AG09309 (cell line): Measurements from ENCODE around the gene BTBD19.

Experiments
- DNase-seq: peaks from one replicate; pipeline ENCODE4 v3.0.0-alpha.2; 2010; ENCODE audit warnings: low read depth
- H3K4me3 ChIP-seq: 2 replicates; pipeline ENCODE4 v1.5.1; 2011; ENCODE audit warnings: mild to moderate bottlenecking, low read depth, low read length, moderate library complexity; ENCODE audit not compliant: control insufficient read depth
- TF ChIP-seq, protein P1 (sequence below): IDR thresholded peaks from 2 replicates; pipeline ENCODE4 v1.5.1; 2011; ENCODE audit warnings: mild to moderate bottlenecking, low read depth, low read length, inconsistent platforms; ENCODE audit not compliant: insufficient read depth, control insufficient read depth; ENCODE audit errors: missing control alignments

BTBD19 gene

DNA sequence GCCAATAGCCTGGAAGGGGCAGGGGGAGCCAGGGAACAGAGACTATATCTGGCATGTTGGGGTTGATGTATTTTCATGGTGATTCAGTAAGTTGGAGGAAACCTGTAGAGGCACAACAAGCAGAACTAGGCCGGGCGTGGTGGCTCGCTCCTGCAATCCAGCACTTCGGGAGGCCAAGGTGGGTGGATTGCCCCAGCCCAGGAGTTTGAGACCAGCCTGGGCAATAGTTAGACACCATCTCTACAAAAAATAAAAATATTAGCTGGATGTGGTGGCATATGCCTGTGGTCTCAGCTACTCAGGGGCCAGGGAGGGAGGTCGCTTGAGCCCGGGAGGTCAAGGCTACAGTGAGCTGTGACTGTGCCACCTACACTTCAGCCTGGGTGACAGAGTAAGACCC is 44.9 kb downstream of the BTBD19 start:
- TF ChIP-seq, protein P1, sequence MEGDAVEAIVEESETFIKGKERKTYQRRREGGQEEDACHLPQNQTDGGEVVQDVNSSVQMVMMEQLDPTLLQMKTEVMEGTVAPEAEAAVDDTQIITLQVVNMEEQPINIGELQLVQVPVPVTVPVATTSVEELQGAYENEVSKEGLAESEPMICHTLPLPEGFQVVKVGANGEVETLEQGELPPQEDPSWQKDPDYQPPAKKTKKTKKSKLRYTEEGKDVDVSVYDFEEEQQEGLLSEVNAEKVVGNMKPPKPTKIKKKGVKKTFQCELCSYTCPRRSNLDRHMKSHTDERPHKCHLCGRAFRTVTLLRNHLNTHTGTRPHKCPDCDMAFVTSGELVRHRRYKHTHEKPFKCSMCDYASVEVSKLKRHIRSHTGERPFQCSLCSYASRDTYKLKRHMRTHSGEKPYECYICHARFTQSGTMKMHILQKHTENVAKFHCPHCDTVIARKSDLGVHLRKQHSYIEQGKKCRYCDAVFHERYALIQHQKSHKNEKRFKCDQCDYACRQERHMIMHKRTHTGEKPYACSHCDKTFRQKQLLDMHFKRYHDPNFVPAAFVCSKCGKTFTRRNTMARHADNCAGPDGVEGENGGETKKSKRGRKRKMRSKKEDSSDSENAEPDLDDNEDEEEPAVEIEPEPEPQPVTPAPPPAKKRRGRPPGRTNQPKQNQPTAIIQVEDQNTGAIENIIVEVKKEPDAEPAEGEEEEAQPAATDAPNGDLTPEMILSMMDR, result no peak
- DNase-seq, result no peak
- no peak overlapping the region for H3K4me3 ChIP-seq

DNA sequence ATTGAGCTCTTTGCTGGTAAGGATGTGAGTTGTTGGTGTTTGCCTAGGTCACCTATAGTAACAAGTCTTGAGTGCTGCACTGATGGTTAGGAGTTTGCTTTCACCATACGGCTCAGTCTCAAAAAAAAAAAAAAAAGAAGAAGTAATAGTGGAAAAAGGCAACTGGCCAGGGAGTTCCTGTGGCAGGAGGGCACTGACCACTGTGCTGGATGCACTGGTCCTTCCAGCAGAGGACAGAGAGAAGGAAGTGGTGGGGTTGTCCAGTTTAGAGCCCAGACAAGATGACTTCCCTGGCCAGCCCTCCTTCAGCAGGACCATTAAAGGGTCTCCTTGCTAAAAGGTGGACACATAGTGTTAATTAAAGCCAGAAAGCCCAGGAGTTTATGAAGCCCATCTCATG is 46.6 kb downstream of the BTBD19 start:
- H3K4me3 ChIP-seq, result no peak overlapping the region
- no peak for DNase-seq
- TF ChIP-seq, protein P1, result no peak

DNA sequence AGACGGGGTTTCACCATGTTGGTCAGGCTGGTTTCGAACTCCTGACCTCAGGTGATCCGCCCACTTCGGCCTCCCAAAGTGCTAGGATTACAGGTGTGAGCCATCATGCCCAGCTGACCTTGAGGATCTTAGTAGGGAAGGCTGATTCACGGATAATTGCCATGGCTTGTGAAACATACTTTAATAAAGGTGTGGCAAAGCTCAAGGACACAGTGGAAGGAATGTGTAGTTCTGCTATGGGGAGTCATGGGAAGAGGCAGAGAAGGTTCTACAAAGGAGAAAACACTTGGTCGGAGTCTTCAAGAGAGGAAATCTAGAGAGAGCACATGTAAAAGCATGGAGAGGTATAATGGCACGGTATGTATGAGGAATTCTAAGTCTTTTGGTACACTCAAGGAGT is 47.4 kb downstream of the BTBD19 start:
- TF ChIP-seq, protein P1, result no peak
- no peak for DNase-seq
- no peak overlapping the region for H3K4me3 ChIP-seq

DNA sequence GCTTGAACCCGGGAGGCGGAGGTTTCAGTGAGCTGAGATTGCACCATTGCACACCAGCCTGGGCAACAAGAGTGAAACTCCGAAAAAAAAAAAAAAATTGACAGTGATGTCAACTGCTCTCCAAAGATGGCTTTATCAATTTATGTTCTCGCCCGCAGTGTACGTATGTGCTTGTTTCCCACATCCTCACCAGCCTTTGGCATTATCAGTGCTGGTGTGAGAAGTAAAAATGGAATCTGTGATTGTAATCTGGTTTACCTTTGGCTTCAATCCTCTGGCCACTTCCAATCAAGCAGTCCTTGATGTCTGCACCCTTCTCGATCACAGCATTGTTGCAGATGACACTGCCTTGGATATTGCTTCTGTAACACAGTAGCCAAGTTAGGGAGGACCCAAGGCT is 49.1 kb downstream of the BTBD19 start:
- no peak for DNase-seq
- TF ChIP-seq, protein P1, result no peak
- H3K4me3 ChIP-seq, result no peak overlapping the region

DNA sequence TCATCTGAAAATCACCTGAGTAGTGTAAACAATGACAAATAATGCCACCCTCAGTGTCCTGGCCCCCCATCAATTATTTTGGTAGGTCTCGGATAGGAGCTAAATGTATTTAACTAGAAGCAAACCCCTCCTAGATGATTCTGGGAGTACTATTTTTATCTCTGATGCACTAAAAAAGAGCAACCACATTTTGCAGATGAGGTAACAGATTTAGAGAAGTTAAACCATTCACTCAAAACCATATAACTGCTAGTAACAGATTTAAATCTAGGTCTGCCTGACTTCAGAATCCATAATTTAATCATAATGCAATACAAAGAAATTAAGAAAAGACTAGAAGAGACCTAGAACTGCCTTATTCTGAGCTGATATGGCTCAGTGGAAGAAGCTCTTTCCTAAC is 52.0 kb downstream of the BTBD19 start:
- DNase-seq, result no peak
- TF ChIP-seq, protein P1, result no peak
- H3K4me3 ChIP-seq, result no peak overlapping the region

DNA sequence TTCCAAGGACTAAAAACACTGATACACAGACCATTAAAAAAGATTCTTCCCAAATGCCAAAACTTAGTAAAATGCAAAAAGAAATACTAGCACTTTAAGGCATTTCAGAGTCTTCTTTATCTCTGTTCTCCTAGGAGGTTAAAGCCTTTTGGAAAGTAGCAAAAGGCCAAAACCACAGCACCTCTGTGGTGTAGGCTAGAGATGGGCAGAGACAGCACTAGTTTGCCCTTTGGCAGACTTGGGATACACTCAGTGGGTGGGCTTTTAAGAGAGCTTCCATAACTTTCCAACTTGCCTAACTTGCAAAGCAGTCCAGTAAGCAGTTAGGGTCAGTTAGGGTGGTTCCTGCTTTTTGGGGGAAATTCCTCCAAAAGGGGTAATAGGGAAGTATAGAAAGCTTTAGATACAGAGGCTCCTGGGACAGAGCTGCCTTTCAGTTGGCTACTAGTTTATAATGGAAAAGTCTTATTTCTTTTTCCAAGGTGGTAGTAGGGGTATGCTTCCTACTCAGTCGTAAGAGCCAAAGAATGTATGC is 52.6 kb downstream of the BTBD19 start:
- TF ChIP-seq, protein P1, result no peak
- H3K4me3 ChIP-seq, result no peak overlapping the region
- no peak for DNase-seq
